CD4-positive, alpha-beta memory T cell (primary cell): ENCODE data around the gene TOMT. TPM values are rescaled to one million over a fixed set of nuclear protein-coding genes. Genes with fewer than 3 reads are reported as not detected.

Source experiments
- CTCF ChIA-PET: fragments of 350-600 bp; sonication (Branson Sonifier 250); formaldehyde crosslinking; loops from one replicate; lab custom pipeline; 2021; ENCODE audit warnings: inconsistent platforms; ENCODE audit not compliant: partially characterized antibody; lab: Charles Lee
- POLR2A ChIA-PET: fragments of 350-600 bp; sonication (Branson Sonifier 250); formaldehyde crosslinking; loops from one replicate; lab custom pipeline; 2021; ENCODE audit not compliant: partially characterized antibody; lab: Charles Lee
- DNase-seq, 5 donors: peaks; one replicate each; pipeline versions ENCODE4 v3.0.0 to v3.0.0-alpha.2; 2020 to 2022; ENCODE audit warnings: mixed read lengths in 1 of 5
- H3K27ac ChIP-seq: one replicate; pipeline ENCODE4 v1.7.0; 2013; ENCODE audit warnings: low read depth, low read length
- H3K27me3 ChIP-seq: 2 replicates; pipeline ENCODE4 v1.7.0; 2013; ENCODE audit warnings: mild to moderate bottlenecking, low read length, moderate library complexity; ENCODE audit not compliant: insufficient read depth
- H3K36me3 ChIP-seq: 2 replicates; pipeline ENCODE4 v1.7.0; 2013; ENCODE audit warnings: mild to moderate bottlenecking, low read length, moderate library complexity; ENCODE audit not compliant: insufficient read depth
- H3K4me1 ChIP-seq: 2 replicates; pipeline ENCODE4 v1.7.0; 2013; ENCODE audit warnings: mild to moderate bottlenecking, low read length, moderate library complexity; ENCODE audit not compliant: insufficient read depth
- H3K4me3 ChIP-seq, 2 donors: one replicate each; pipeline ENCODE4 v1.7.0; 2013; ENCODE audit warnings: low read length in 2 of 2, mild to moderate bottlenecking in 1 of 2
- H3K9me3 ChIP-seq, 2 donors: one replicate each; pipeline ENCODE4 v1.7.0; 2013; ENCODE audit warnings: low read length in 2 of 2, control low read depth in 1 of 2; ENCODE audit not compliant: control insufficient read depth in 1 of 2
- H3K27ac Mint-ChIP-seq, 7 donors: one replicate each; pipeline ENCODE4 v1.8.0; 2020 to 2021; ENCODE audit warnings: mixed read lengths in 7 of 7, mild to moderate bottlenecking in 6 of 7, inconsistent platforms in 3 of 7, moderate library complexity in 3 of 7
- H3K27me3 Mint-ChIP-seq, 2 donors: one replicate each; pipeline ENCODE4 v1.8.0; 2020 to 2021; ENCODE audit warnings: mixed read lengths in 2 of 2
- H3K36me3 Mint-ChIP-seq, 2 donors: one replicate each; pipeline ENCODE4 v1.8.0; 2020 to 2021; ENCODE audit warnings: mixed read lengths in 2 of 2, inconsistent platforms in 1 of 2, mild to moderate bottlenecking in 1 of 2
- H3K4me1 Mint-ChIP-seq, 4 donors: one replicate each; pipeline ENCODE4 v1.8.0; 2020 to 2021; ENCODE audit warnings: mixed read lengths in 4 of 4, mild to moderate bottlenecking in 1 of 4
- H3K4me3 Mint-ChIP-seq, 8 donors: one replicate each; pipeline ENCODE4 v1.8.0; 2020 to 2021; ENCODE audit warnings: mixed read lengths in 8 of 8, mild to moderate bottlenecking in 7 of 8, moderate library complexity in 6 of 8, inconsistent platforms in 3 of 8
- H3K9me3 Mint-ChIP-seq, 8 donors: one replicate each; pipeline ENCODE4 v1.8.0; 2020 to 2021; ENCODE audit warnings: mixed read lengths in 8 of 8, mild to moderate bottlenecking in 5 of 8, inconsistent platforms in 3 of 8, moderate library complexity in 1 of 8
- intact Hi-C: fragments of 100-400 bp; cut with micrococcal nuclease; formaldehyde crosslinking; loops from one replicate; pipeline ENCODE4 v1.15.1; 2023
- polyA plus RNA-seq, 2 donors: library from polyadenylated mRNA; unstranded; fragments of 300-500 nt; fragmentation: Illumina TruSeq; gene quantifications; one replicate each; pipeline ENCODE4 v1.2.3, GENCODE V29; 2021
- total RNA-seq, 2 experiments: library from RNA; stranded (reverse); gene quantifications; one replicate each; pipeline ENCODE4 v1.2.3, GENCODE V29; 2021

TOMT gene, protein sequence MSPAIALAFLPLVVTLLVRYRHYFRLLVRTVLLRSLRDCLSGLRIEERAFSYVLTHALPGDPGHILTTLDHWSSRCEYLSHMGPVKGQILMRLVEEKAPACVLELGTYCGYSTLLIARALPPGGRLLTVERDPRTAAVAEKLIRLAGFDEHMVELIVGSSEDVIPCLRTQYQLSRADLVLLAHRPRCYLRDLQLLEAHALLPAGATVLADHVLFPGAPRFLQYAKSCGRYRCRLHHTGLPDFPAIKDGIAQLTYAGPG
- total RNA-seq (not detected), polyA plus RNA-seq (not detected)

DNA sequence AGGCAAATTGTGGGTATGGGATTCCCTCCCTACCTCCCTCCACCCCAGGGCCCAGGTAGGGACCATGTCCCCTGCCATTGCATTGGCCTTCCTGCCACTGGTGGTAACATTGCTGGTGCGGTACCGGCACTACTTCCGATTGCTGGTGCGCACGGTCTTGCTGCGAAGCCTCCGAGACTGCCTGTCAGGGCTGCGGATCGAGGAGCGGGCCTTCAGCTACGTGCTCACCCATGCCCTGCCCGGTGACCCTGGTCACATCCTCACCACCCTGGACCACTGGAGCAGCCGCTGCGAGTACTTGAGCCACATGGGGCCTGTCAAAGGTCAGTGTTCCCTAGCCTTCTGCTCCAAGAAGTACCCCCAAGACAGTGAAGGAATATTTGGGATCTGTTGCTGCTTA lies at the start of gene TOMT:
Gene TOMT (plus strand): TSS at position 37 of the 400 bp plus-strand sequence. CDS start 28 bp downstream, at position 65.
- Mint-ChIP-seq H3K9me3 (no peaks in the 10 kb centered on the region), H3K27ac (peak within 1 kb of the TSS; percentile 29 to 95 (median 72)), H3K4me1 (peaks cover 25 to 45% (median 31%) of the 10 kb centered on the region in 4 donors), H3K27me3 (no peaks in the 10 kb centered on the region), H3K4me3 (peak within 1 kb of the TSS in 1 of 8 donors; percentile 13), H3K36me3 (peaks cover 16 to 24% of the 10 kb centered on the region in 2 donors)
- Histone ChIP-seq H3K4me1 (peaks cover 28% of the 10 kb centered on the region), H3K4me3 (no peak within 1 kb of the TSS), H3K36me3 (no peaks in the 10 kb centered on the region), H3K9me3 (no peaks in the 10 kb centered on the region), H3K27me3 (no peaks in the 10 kb centered on the region), H3K27ac (no peak within 1 kb of the TSS)
- ChIA-PET POLR2A (interaction anchor here (1.1 kb wide), 1 partner anchor 65 kb away, joined by 3 read pairs; no protein-coding TSS in a partner anchor), CTCF (interaction anchor here (0.8 to 2.0 kb wide), 4 partner anchors 15 to 80 kb away, joined by 3 to 5 read pairs (median 4); no protein-coding TSS in a partner anchor)
- intact Hi-C loops = loop anchor here (10.0 kb wide), 1 partner anchor 321 kb away; no protein-coding TSS in a partner anchor
- DNase-seq = no peak

DNA sequence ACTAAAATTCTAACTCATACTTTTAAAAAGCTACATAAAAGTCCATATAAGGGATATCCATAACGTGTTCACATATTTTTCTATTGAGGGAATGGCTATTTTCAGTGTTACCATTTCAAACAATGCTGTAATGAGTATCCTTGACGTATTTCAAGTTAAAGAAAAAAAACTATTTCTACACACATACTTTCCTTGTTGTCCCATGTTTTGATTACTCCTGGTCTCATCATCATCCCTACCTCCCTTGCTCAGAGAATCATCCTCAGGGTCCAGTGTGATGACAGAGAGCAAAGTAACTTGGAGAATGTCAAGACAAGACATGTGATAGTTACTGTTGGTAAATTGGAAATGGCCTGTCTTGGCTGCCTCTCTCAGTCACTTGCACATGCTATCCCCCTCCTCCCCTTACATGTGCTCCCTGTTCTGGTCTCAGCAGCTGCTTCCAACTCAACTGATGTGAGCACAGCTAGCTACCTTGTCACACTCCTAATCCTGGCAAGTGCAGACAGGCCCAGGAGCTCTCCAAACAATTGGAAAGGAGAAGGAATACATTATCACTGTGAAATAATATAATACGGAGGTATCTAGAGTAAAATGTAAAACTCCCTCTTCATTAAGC lies 47.2 kb upstream of the TOMT start:
- Mint-ChIP-seq H3K36me3 (peaks cover 4 to 8% of the 10 kb centered on the region in 2 donors), H3K4me1 (peaks cover 0 to 1% (median 0%) of the 10 kb centered on the region in 4 donors), H3K4me3 (no peak overlapping the region), H3K27ac (no peak overlapping the region), H3K27me3 (no peaks in the 10 kb centered on the region), H3K9me3 (no peaks in the 10 kb centered on the region)
- intact Hi-C loops = no loop called here
- H3K27ac ChIP-seq = no peak overlapping the region
- ChIA-PET POLR2A (interaction anchor here (1.4 to 1.5 kb wide), 2 partner anchors 17 to 18 kb away, joined by 3 read pairs; no protein-coding TSS in a partner anchor), CTCF (interaction anchor here (1.7 kb wide), 1 partner anchor 33 kb away, joined by 4 read pairs; no protein-coding TSS in a partner anchor)
- no peaks in the 10 kb centered on the region for H3K36me3 ChIP-seq
- H3K9me3 ChIP-seq = no peaks in the 10 kb centered on the region
- no peak for DNase-seq
- H3K4me3 ChIP-seq = no peak overlapping the region
- no peaks in the 10 kb centered on the region for H3K27me3 ChIP-seq
- no peaks in the 10 kb centered on the region for H3K4me1 ChIP-seq

DNA sequence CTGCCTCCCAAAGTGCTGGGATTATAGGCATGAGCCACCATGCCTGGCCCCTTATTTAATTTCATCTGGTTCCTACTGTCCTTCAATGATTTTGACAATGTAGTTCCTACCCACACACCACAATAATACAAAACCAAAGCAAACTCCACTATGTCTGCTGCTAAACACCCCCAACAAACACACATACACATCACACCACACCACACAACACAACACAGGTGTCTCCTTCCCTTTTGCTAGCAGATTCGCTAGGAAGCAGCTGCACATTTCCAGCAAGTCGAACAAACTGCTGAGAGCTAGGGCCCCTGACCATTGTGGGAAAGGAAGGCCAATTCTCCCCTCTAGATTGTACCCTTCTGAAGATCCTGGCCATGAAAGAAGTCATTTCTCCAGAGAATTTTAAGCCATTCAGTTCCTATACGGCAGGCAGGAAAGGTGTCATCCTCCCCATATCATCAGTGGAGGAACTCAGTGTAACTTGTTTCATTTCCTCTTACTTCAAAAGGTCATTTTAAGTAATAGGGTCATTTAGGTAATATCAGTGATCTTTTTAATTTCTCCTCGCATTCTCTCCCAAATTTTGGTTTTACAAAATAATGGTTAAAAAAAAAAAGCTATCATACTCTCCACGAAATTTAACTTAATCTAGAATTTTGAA lies 43.9 kb upstream of the TOMT start:
- no peak overlapping the region for H3K4me3 ChIP-seq
- POLR2A ChIA-PET = interaction anchor here (0.7 to 1.1 kb wide), 2 partner anchors 10 to 243 kb away, joined by 3 read pairs; no protein-coding TSS in a partner anchor
- H3K27me3 Mint-ChIP-seq = no peaks in the 10 kb centered on the region

DNA sequence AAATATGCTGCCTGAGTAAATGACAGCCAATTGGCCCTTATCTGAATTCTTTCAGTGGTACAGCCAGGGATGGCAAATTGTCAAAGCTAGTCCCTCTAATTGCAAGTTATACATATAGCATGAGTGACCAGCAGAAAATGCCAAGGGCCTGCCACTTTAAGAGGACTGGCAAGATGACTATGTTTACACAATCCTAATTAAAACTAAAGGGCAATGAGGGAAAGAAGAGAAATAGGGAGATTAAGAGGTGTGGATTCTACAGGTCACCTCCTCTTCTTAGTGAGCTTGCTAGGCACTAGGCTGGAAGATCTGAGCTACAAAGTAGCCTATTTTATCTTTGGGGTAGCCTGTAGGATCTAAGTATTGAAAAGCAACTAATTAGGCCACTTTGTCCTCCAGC lies 38.9 kb upstream of the TOMT start:
- no peaks in the 10 kb centered on the region for H3K9me3 ChIP-seq
- H3K27me3 ChIP-seq = no peaks in the 10 kb centered on the region
- ChIA-PET POLR2A (no interaction called here), CTCF (interaction anchor here (1.4 to 2.4 kb wide), 3 partner anchors 24 to 42 kb away, joined by 4 to 6 read pairs (median 5); no protein-coding TSS in a partner anchor)
- no peak overlapping the region for H3K4me3 ChIP-seq
- intact Hi-C loops = no loop called here
- H3K4me1 ChIP-seq = peaks cover 19% of the 10 kb centered on the region
- Mint-ChIP-seq H3K4me3 (no peak overlapping the region), H3K27me3 (no peaks in the 10 kb centered on the region), H3K36me3 (peaks cover 19 to 22% of the 10 kb centered on the region in 2 donors), H3K9me3 (no peaks in the 10 kb centered on the region), H3K4me1 (peaks cover 8 to 15% (median 13%) of the 10 kb centered on the region in 4 donors), H3K27ac (no peak overlapping the region)
- H3K27ac ChIP-seq = no peak overlapping the region
- no peaks in the 10 kb centered on the region for H3K36me3 ChIP-seq
- DNase-seq = no peak

More for the DNA sequence above, 43.9 kb upstream of the TOMT start:
- Mint-ChIP-seq H3K4me3 (no peak overlapping the region), H3K36me3 (peaks cover 9 to 15% of the 10 kb centered on the region in 2 donors), H3K9me3 (no peaks in the 10 kb centered on the region), H3K4me1 (peaks cover 0 to 1% (median 0%) of the 10 kb centered on the region in 4 donors), H3K27ac (peak overlapping the region in 1 of 7 donors; percentile 11)
- intact Hi-C loops = no loop called here
- Histone ChIP-seq H3K36me3 (no peaks in the 10 kb centered on the region), H3K27ac (no peak overlapping the region), H3K4me1 (no peaks in the 10 kb centered on the region), H3K9me3 (no peaks in the 10 kb centered on the region), H3K27me3 (no peaks in the 10 kb centered on the region)
- no peak for DNase-seq
- CTCF ChIA-PET = interaction anchor here (0.6 to 1.5 kb wide), 4 partner anchors 14 to 85 kb away, joined by 3 to 7 read pairs (median 3); no protein-coding TSS in a partner anchor

DNA sequence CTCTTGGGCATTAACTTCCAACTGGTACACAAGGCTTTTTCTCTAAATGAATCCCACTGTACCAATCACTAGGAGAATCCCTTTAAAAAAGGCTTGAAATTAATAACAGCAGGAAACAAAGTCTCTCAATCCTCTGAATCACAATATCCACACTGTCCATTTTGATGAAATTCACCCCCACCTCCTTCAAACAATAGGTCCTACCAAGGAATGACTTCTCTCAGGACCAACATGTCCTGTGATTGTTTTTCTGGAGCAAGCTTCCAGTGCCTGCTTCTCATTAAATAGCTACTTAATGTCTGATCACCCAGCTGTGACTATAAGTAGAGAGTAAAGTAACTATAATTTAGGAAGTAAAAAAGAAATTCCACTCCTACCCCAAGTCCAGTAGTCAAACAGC lies 38.5 kb upstream of the TOMT start:
- no peak overlapping the region for H3K27ac ChIP-seq
- CTCF ChIA-PET = interaction anchor here (0.7 to 2.4 kb wide), 5 partner anchors 10 to 42 kb away, joined by 3 to 6 read pairs (median 5); no protein-coding TSS in a partner anchor
- no peak overlapping the region for H3K27ac Mint-ChIP-seq
- no peaks in the 10 kb centered on the region for H3K36me3 ChIP-seq
- peaks cover 13 to 19% (median 17%) of the 10 kb centered on the region in 4 donors for H3K4me1 Mint-ChIP-seq
- H3K4me3 Mint-ChIP-seq = no peak overlapping the region
- no peak overlapping the region for H3K4me3 ChIP-seq
- H3K27me3 Mint-ChIP-seq = no peaks in the 10 kb centered on the region
- no peaks in the 10 kb centered on the region for H3K27me3 ChIP-seq
- H3K4me1 ChIP-seq = peaks cover 24% of the 10 kb centered on the region
- no peaks in the 10 kb centered on the region for H3K9me3 ChIP-seq
- POLR2A ChIA-PET = no interaction called here
- H3K9me3 Mint-ChIP-seq = no peaks in the 10 kb centered on the region
- DNase-seq = no peak
- intact Hi-C loops = no loop called here
- H3K36me3 Mint-ChIP-seq = peaks cover 17 to 18% of the 10 kb centered on the region in 2 donors

DNA sequence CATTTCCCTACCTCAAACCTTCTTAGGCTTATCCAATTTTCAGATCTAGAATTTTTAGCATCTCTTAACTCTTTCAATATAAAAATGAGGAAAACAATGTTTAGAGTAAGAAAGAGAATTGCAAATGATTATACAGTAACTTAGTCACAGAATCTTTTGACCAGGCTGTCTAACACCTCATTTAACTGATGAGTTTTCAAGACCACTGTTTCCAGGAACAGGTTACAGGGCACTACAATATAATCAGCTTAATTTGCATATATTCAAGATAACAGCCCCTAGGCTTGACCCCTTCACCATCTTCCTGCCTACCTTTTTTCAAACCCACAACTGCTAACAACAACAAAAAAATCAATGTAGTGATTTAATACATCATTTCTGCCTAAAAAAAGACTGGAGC lies 38.0 kb upstream of the TOMT start:
- CTCF ChIA-PET = interaction anchor here (0.7 to 2.4 kb wide), 5 partner anchors 11 to 43 kb away, joined by 3 to 6 read pairs (median 5); no protein-coding TSS in a partner anchor
- intact Hi-C loops = no loop called here
- no peaks in the 10 kb centered on the region for H3K9me3 Mint-ChIP-seq
- peak overlapping the region in 2 of 7 donors; percentile 14 to 42 for H3K27ac Mint-ChIP-seq
- Histone ChIP-seq H3K27me3 (no peaks in the 10 kb centered on the region), H3K4me3 (no peak overlapping the region), H3K36me3 (no peaks in the 10 kb centered on the region), H3K27ac (no peak overlapping the region), H3K9me3 (no peaks in the 10 kb centered on the region), H3K4me1 (peaks cover 26% of the 10 kb centered on the region)
- H3K4me1 Mint-ChIP-seq = peaks cover 16 to 23% (median 20%) of the 10 kb centered on the region in 4 donors
- H3K36me3 Mint-ChIP-seq = peaks cover 17% of the 10 kb centered on the region in 2 donors
- H3K4me3 Mint-ChIP-seq = no peak overlapping the region
- H3K27me3 Mint-ChIP-seq = no peaks in the 10 kb centered on the region
- no peak for DNase-seq
- POLR2A ChIA-PET = no interaction called here
